HepG2 (cell line): ENCODE results near the gene TEAD4. TPM values are rescaled to one million over a fixed set of nuclear protein-coding genes. Genes with fewer than 3 reads are reported as not detected.

ENCODE experiments used
- ATAC-seq: fragments of 200-7000 bp; cut with Tn5 transposase; 3 replicates; pipeline ENCODE4 v1.9.1; 2020; ENCODE audit warnings: mild to moderate bottlenecking, moderate library complexity
- BruUV-seq: library from RNA; stranded (reverse); fragments of 400-500 nt; replicated peaks from 2 replicates; lab custom pipeline; 2021; lab: Mats Ljungman, UMichigan
- CTCF ChIA-PET: fragments of 300-600 bp; formaldehyde crosslinking; extraction: SDS; loops from one replicate; lab custom pipeline; 2021; ENCODE audit warnings: low total read pairs, inconsistent platforms, low intra/inter-chr PET ratio; lab: Yijun Ruan, JAX
- POLR2A ChIA-PET: fragments of 350-600 bp; sonication (Branson Sonifier 250); formaldehyde crosslinking; loops from one replicate; lab custom pipeline; 2020; ENCODE audit warnings: antibody characterized with exemption, inconsistent platforms; lab: Yijun Ruan, JAX
- DNase-seq: peaks from one replicate; pipeline ENCODE4 v3.0.0-alpha.2; 2015; ENCODE audit warnings: low spot score
- FAIRE-seq: peaks from 3 replicates; lab custom pipeline; 2011; peaks lifted over from hg19 to GRCh38; lab: Jason Lieb, UNC
- H2AFZ ChIP-seq: one replicate; pipeline ENCODE4 v1.6.1; 2011; ENCODE audit warnings: low read length, inconsistent platforms
- H3K27ac ChIP-seq: fragments of 300-600 bp; 3 replicates; pipeline ENCODE4 v1.8.0; 2011; ENCODE audit warnings: mixed run types, mild to moderate bottlenecking, mixed read lengths, low read length, inconsistent platforms; ENCODE audit not compliant: insufficient read depth; ENCODE audit errors: extremely low read length
- H3K27me3 ChIP-seq, 2 experiments: fragments of 200-600 bp in 1 of 2; 2 replicates in 1 of 2; 3 replicates in 1 of 2; pipeline versions ENCODE4 v1.6.0 to v1.8.0; 2011; ENCODE audit warnings: low read length in 2 of 2, mild to moderate bottlenecking in 2 of 2, moderate library complexity in 2 of 2, inconsistent platforms in 1 of 2; ENCODE audit not compliant: insufficient read depth in 2 of 2, control insufficient read depth in 1 of 2
- H3K36me3 ChIP-seq, 2 experiments: fragments of 200-600 bp in 1 of 2; replicated peaks in 1 of 2; 2 replicates in 1 of 2; 3 replicates in 1 of 2; pipeline versions ENCODE4 v1.5.1 to v1.8.0; 2011; ENCODE audit warnings: low read length in 2 of 2, inconsistent platforms in 1 of 2; ENCODE audit not compliant: insufficient read depth in 2 of 2, control insufficient read depth in 1 of 2
- H3K4me1 ChIP-seq: 2 replicates; pipeline ENCODE4 v1.5.1; 2012; ENCODE audit warnings: low read length, inconsistent platforms; ENCODE audit not compliant: insufficient read depth
- H3K4me2 ChIP-seq: 2 replicates; pipeline ENCODE4 v1.6.0; 2011; ENCODE audit warnings: low read depth, low read length, inconsistent platforms
- H3K4me3 ChIP-seq, 3 experiments: fragments of 200-600 bp in 1 of 3; sonication (generic), shearing (Covaris generic) in 1 of 3; replicated peaks in 1 of 3; 2 replicates each; pipeline ENCODE4 v1.5.1; 2011 to 2016; ENCODE audit warnings: low read length in 3 of 3, inconsistent platforms in 2 of 3, low read depth in 2 of 3, mild to moderate bottlenecking in 2 of 3, control low read depth in 1 of 3, mixed read lengths in 1 of 3; ENCODE audit not compliant: insufficient read depth in 1 of 3
- H3K79me2 ChIP-seq: one replicate; pipeline ENCODE4 v1.6.1; 2011; ENCODE audit warnings: low read length, inconsistent platforms; ENCODE audit not compliant: insufficient read depth
- H3K9ac ChIP-seq: 2 replicates; pipeline ENCODE4 v1.6.0; 2011; ENCODE audit warnings: mild to moderate bottlenecking, low read depth, low read length, inconsistent platforms; ENCODE audit not compliant: insufficient read depth
- H3K9me3 ChIP-seq: 2 replicates; pipeline ENCODE4 v1.5.1; 2012; ENCODE audit warnings: mild to moderate bottlenecking, low read length
- H4K20me1 ChIP-seq: 2 replicates; pipeline ENCODE4 v1.6.0; 2011; ENCODE audit warnings: inconsistent platforms, mild to moderate bottlenecking, low read length, moderate library complexity; ENCODE audit not compliant: insufficient read depth
- AGO2 ChIP-seq: fragments of 200-400 bp; formaldehyde crosslinking; optimal IDR thresholded peaks from 2 replicates; pipeline ENCODE3; 2017; ENCODE audit warnings: mild to moderate bottlenecking, low read depth, low read length, moderate library complexity
- ASH2L ChIP-seq: fragments of 300-600, 200-600 bp; sonication (generic); IDR thresholded peaks from 2 replicates; pipeline ENCODE4 v1.7.0; 2017; ENCODE audit warnings: low read depth, mild to moderate bottlenecking, moderate library complexity, mixed read lengths, low read length; ENCODE audit not compliant: insufficient read length
- ISX ChIP-seq: sonication (generic); formaldehyde crosslinking; conservative IDR thresholded peaks from 2 replicates; pipeline ENCODE4 v1.5.0; 2020; ENCODE audit warnings: missing genetic modification reagents
- MXD1 ChIP-seq: sonication (generic); formaldehyde crosslinking; IDR thresholded peaks from 2 replicates; pipeline ENCODE4 v1.4.0; 2020; ENCODE audit warnings: mild to moderate bottlenecking, missing genetic modification reagents
- NFAT5 ChIP-seq: sonication (generic); formaldehyde crosslinking; IDR thresholded peaks from 2 replicates; pipeline ENCODE4 v1.4.0; 2020; ENCODE audit warnings: missing genetic modification reagents
- NFRKB ChIP-seq: fragments of 450-650 bp; IDR thresholded peaks from 2 replicates; pipeline ENCODE4 v1.6.1; 2017
- PITX1 ChIP-seq: sonication (generic); formaldehyde crosslinking; IDR thresholded peaks from 2 replicates; pipeline ENCODE4 v1.5.1; 2020; ENCODE audit warnings: mild to moderate bottlenecking, missing genetic modification reagents
- PRPF4 ChIP-seq: fragments of 200-400 bp; formaldehyde crosslinking; IDR thresholded peaks from 2 replicates; pipeline ENCODE4 v1.6.1; 2016; ENCODE audit warnings: low read length, low read depth; ENCODE audit not compliant: poor library complexity, severe bottlenecking
- RAD51 ChIP-seq: fragments of 450-650 bp; IDR thresholded peaks from 2 replicates; pipeline ENCODE4 v1.6.1; 2016; ENCODE audit warnings: borderline replicate concordance
- TRIM24 ChIP-seq: sonication (generic); formaldehyde crosslinking; IDR thresholded peaks from 2 replicates; pipeline ENCODE4 v1.8.0; 2022; ENCODE audit warnings: mild to moderate bottlenecking, missing genetic modification reagents
- ZNF597 ChIP-seq: sonication (generic); formaldehyde crosslinking; IDR thresholded peaks from 2 replicates; pipeline ENCODE4 v1.5.0; 2020; ENCODE audit warnings: missing genetic modification reagents
- WGBS: methylation state at CpG from one replicate; pipeline ENCODE4 v1.1.6; 2017; ENCODE audit warnings: low lambda C conversion rate; 5-methylcytosine and 5-hydroxymethylcytosine counted together
- in situ Hi-C: cut with HindIII; loops from 2 replicates; pipeline ENCODE4 v1.10.0; 2017; ENCODE audit warnings: low pct_unique_long_range_greater_than_20kb; ENCODE audit not compliant: extremely low pct_ligation_motif_present
- intact Hi-C: fragments of 100-400 bp; cut with micrococcal nuclease; formaldehyde crosslinking; loops from one replicate; pipeline ENCODE4 v1.10.0; 2022; ENCODE audit not compliant: unreplicated experiment
- polyA plus RNA-seq, 8 experiments: library from polyadenylated mRNA; depleted of rRNA in 3 of 8; stranded (reverse) in 7 of 8; unstranded in 1 of 8; fragments of >200 nt; fragmentation: Illumina TruSeq in 4 of 8; extraction: Trizol in 4 of 8; gene quantifications; 2 replicates each; pipeline versions ENCODE4 v1.2.1 to v1.2.3, GENCODE V29; 2011 to 2016; ENCODE audit warnings: low read depth in 4 of 8, missing spikeins in 1 of 8, mixed read lengths in 1 of 8; ENCODE audit not compliant: insufficient read depth in 1 of 8
- total RNA-seq, 5 experiments: library from RNA; depleted of rRNA; stranded (reverse); fragments of >200 nt; fragmentation: Illumina TruSeq; extraction: Trizol; gene quantifications; 2 replicates each; pipeline ENCODE4 v1.2.3, GENCODE V29; 2016; ENCODE audit warnings: low read depth in 1 of 5
- TF ChIP-seq, protein P1 (sequence below): sonication (generic); formaldehyde crosslinking; IDR thresholded peaks from 2 replicates; pipeline ENCODE4 v1.8.1; 2023; ENCODE audit warnings: missing genetic modification reagents, mild to moderate bottlenecking, borderline replicate concordance

TEAD4 gene
- total and polyA plus RNA-seq, 2 of the 13 experiments (the other 11 are each of a cell fraction or from before 2014, with no cell fraction given), result 45.0 to 69.4 TPM

GRCh38 chr12:2980630-2981029 is 21.4 kb downstream of the TEAD4 start (continued):
- TF ChIP-seq ZNF597 (CRISPR knock-in tag) (no peak), PITX1 (CRISPR knock-in tag) (no peak), NFRKB (no peak), ASH2L (no peak)
- TF ChIP-seq, protein P1, sequence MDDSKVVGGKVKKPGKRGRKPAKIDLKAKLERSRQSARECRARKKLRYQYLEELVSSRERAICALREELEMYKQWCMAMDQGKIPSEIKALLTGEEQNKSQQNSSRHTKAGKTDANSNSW (CRISPR knock-in tag), result no peak

GRCh38 chr12:2982361-2982760 is 23.2 kb downstream of the TEAD4 start:
- in situ Hi-C loops (no loop called here), intact Hi-C loops (no loop called here)
- H3K9ac ChIP-seq, result no peak overlapping the region
- no peaks in the 10 kb centered on the region for H3K9me3 ChIP-seq
- H2AFZ ChIP-seq, result no peak overlapping the region
- ChIA-PET POLR2A (no interaction called here), CTCF (no interaction called here)
- DNase-seq (no peak), ATAC-seq (no peak), FAIRE-seq (no peak)
- TF ChIP-seq NFAT5 (CRISPR knock-in tag) (no peak), ISX (CRISPR knock-in tag) (no peak), AGO2 (peak; percentile 79), TRIM24 (CRISPR knock-in tag) (no peak), RAD51 (no peak), PRPF4 (no peak), MXD1 (CRISPR knock-in tag) (no peak)
- peaks cover 23 to 58% of the 10 kb centered on the region in 2 experiments for H3K36me3 ChIP-seq
- H3K27me3 ChIP-seq, result no peaks in the 10 kb centered on the region
- no TSS peak for BruUV-seq
- H3K4me2 ChIP-seq, result no peak overlapping the region
- no peaks in the 10 kb centered on the region for H3K4me1 ChIP-seq
- no peak overlapping the region for H3K4me3 ChIP-seq
- H3K79me2 ChIP-seq, result peaks cover 54% of the 10 kb centered on the region
- no peak overlapping the region for H3K27ac ChIP-seq
- H4K20me1 ChIP-seq, result 0 out of 2 replicates have a peak, but pooled peaks cover 7% of the 10 kb centered on the region
- 99% methylated on average over 12 of the region's 13 CpGs for WGBS
